Psoas muscle (tissue), 8 donors: ENCODE data around the gene RGS5. TPM values are rescaled to one million over a fixed set of nuclear protein-coding genes. Genes with fewer than 3 reads are reported as not detected.

ENCODE experiments used
- ATAC-seq, 4 donors: fragments of 200-7000 bp; cut with Tn5 transposase; one replicate each; pipeline ENCODE4 v1.9.1; 2020; ENCODE audit warnings: moderate library complexity in 3 of 4, mild to moderate bottlenecking in 2 of 4
- DNase-seq, 2 donors: peaks; one replicate each; pipeline ENCODE4 v3.0.0-alpha.2; 2020
- H3K27ac ChIP-seq: fragments of 200-600 bp; one replicate; pipeline ENCODE4 v1.8.0; 2022
- H3K27me3 ChIP-seq, 3 donors: fragments of 200-600 bp in 1 of 3; one replicate each; pipeline versions ENCODE4 v1.6.1 to v1.8.0; 2013 to 2022; ENCODE audit warnings: low read length in 2 of 3, mild to moderate bottlenecking in 2 of 3, moderate library complexity in 1 of 3; ENCODE audit not compliant: insufficient read depth in 3 of 3
- H3K36me3 ChIP-seq, 2 donors: fragments of 200-600 bp in 1 of 2; one replicate each; pipeline versions ENCODE4 v1.6.1 to v1.8.0; 2013 to 2022; ENCODE audit warnings: low read depth in 1 of 2, mild to moderate bottlenecking in 1 of 2, moderate library complexity in 1 of 2; ENCODE audit not compliant: insufficient read depth in 1 of 2
- H3K4me1 ChIP-seq: fragments of 200-600 bp; one replicate; pipeline ENCODE4 v1.8.0; 2022
- H3K4me3 ChIP-seq: fragments of 200-600 bp; one replicate; pipeline ENCODE4 v1.8.0; 2022; ENCODE audit warnings: mild to moderate bottlenecking
- H3K9me3 ChIP-seq: fragments of 200-600 bp; one replicate; pipeline ENCODE4 v1.8.0; 2022
- CTCF ChIP-seq: fragments of 200-600 bp; IDR thresholded peaks from one replicate; pipeline ENCODE4 v1.8.0; 2022; ENCODE audit warnings: antibody characterized with exemption
- WGBS, 3 donors: extraction: QIAGEN DNeasy Blood & Tissue Kit; methylation state at CpG; one replicate each; pipeline versions ENCODE4 v1.1.6 to v1.1.7; 2013; 5-methylcytosine and 5-hydroxymethylcytosine counted together
- intact Hi-C, 2 donors: fragments of 100-400 bp; cut with DNase I; formaldehyde crosslinking; loops; one replicate each; pipeline versions ENCODE4 v1.11.0 to v1.14.2; 2022
- polyA plus RNA-seq, 3 donors: library from polyadenylated mRNA; stranded (reverse); fragments of 200-250 nt; gene quantifications; one replicate each; pipeline ENCODE4 v1.2.3, GENCODE V29; 2013
- total RNA-seq, 4 donors: library from RNA; stranded (reverse); fragmentation: NEBNext Ultra II Directional in 2 of 4; extraction: Animal tissue kit (Norgen Biotek cat#: 25700) in 2 of 4; gene quantifications; one replicate each; pipeline versions ENCODE4 v1.2.1 to v1.2.4, GENCODE V29; 2021 to 2023
- donor health status: healthy with polysubstance abuse.
- donor health status: DM: no; HTN: no; CAD: no; lungs with moderate emphysema.
- donor health status: Bipolar disorder and iron deficiency.
- donor health status: healthy.
- donor health status: DM: yes; HTN: yes; CAD: no.
- donor health status: DM: no; HTN: no; CAD: no.
- donor health status: DM: no; HTN: no; CAD: no.
- donor health status: DM: yes; HTN: yes; CAD: no.

Gene RGS5
- total and polyA plus RNA-seq, 7 donors = 31.0 to 313 (median 109) TPM

DNA sequence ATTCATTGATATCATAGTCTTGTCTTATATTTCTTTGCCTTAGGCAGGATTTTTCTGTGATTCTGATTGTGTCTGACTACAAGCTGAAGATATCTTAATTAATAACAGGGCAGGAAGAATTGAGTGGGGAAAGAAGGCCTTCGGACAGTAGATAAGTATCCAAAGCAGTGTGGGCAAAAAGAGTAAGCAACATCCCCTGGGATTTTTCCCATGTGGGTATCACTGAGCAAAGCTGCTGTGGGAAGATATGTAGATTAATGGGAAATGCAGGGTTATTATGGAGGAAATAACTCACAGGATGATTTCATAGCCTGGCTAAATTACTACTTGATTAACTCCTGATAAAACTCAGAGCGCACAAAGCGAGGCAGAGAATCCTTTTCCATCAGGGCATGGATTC lies 55.7 kb downstream of the RGS5 start:
- Histone ChIP-seq H3K27me3 (no peaks in the 10 kb centered on the region), H3K4me1 (no peaks in the 10 kb centered on the region), H3K36me3 (no peaks in the 10 kb centered on the region), H3K9me3 (no peaks in the 10 kb centered on the region), H3K4me3 (no peak overlapping the region), H3K27ac (no peak overlapping the region)
- 73 to 89% (median 83%) methylated on average over 3 of the region's 3 CpGs for WGBS, 3 donors
- intact Hi-C loops = no loop called here
- DNase-seq (no peak), ATAC-seq (no peak)
- TF ChIP-seq CTCF = no peak

- no peak for TF ChIP-seq CTCF
- Histone ChIP-seq H3K36me3 (no peaks in the 10 kb centered on the region), H3K4me1 (no peaks in the 10 kb centered on the region), H3K9me3 (no peaks in the 10 kb centered on the region), H3K27ac (no peak overlapping the region), H3K4me3 (no peak overlapping the region), H3K27me3 (no peaks in the 10 kb centered on the region)
- DNase-seq (no peak), ATAC-seq (no peak)
- WGBS, 3 donors = 97 to 100% (median 98%) methylated on average over 1 of the region's 1 CpG
- intact Hi-C loops = no loop called here
Measured at GRCh38 chr1:163145435-163145834, 57.3 kb downstream of the RGS5 start.

GRCh38 chr1:163144418-163144817 lies 58.3 kb downstream of the RGS5 start:
- H3K27me3 ChIP-seq = no peaks in the 10 kb centered on the region
- 61 to 63% (median 62%) methylated on average over 3 of the region's 3 CpGs for WGBS, 3 donors
- no peaks in the 10 kb centered on the region for H3K4me1 ChIP-seq
- no peak overlapping the region for H3K27ac ChIP-seq
- intact Hi-C loops = no loop called here
- no peaks in the 10 kb centered on the region for H3K9me3 ChIP-seq
- no peak for ATAC-seq
- no peak for DNase-seq
- no peaks in the 10 kb centered on the region for H3K36me3 ChIP-seq
- TF ChIP-seq CTCF = no peak
- no peak overlapping the region for H3K4me3 ChIP-seq

DNA sequence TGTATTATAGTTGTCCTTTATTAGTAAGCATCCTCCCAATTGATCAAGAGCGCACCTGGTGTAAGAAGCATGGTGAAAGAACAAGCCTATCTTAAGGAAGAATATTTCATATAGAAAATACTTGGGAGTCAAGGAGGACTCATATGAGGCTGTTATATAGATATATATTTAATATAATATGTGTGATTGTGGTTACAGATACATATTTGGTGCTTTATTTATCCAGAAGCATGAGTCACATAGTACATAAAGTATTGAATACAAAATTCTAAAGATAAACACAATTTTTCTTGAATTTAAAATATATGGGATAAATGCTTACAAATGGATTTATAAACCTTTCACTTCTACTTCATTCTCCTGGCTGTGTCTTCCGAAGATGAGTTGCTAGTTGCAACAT lies 60.6 kb downstream of the RGS5 start:
- DNase-seq = no peak
- H3K27ac ChIP-seq = no peak overlapping the region
- no peaks in the 10 kb centered on the region for H3K4me1 ChIP-seq
- intact Hi-C loops = no loop called here
- no peaks in the 10 kb centered on the region for H3K9me3 ChIP-seq
- H3K27me3 ChIP-seq = no peaks in the 10 kb centered on the region
- no peak for TF ChIP-seq CTCF
- 87 to 90% (median 90%) methylated on average over 2 of the region's 2 CpGs for WGBS, 3 donors
- no peak overlapping the region for H3K4me3 ChIP-seq
- no peak for ATAC-seq
- H3K36me3 ChIP-seq = no peaks in the 10 kb centered on the region

GRCh38 chr1:163141556-163141955 lies 61.2 kb downstream of the RGS5 start:
- DNase-seq (no peak), ATAC-seq (no peak)
- TF ChIP-seq CTCF = no peak
- no peaks in the 10 kb centered on the region for H3K27me3 ChIP-seq
- no peak overlapping the region for H3K27ac ChIP-seq
- intact Hi-C loops = no loop called here
- no peaks in the 10 kb centered on the region for H3K9me3 ChIP-seq
- no peak overlapping the region for H3K4me3 ChIP-seq
- 100% methylated on average over 1 of the region's 1 CpG for WGBS, 3 donors
- no peaks in the 10 kb centered on the region for H3K4me1 ChIP-seq
- H3K36me3 ChIP-seq = no peaks in the 10 kb centered on the region
